WTC11 (cell line): Measurements from ENCODE around the gene DPEP2. TPM values are rescaled to one million over a fixed set of nuclear protein-coding genes. Genes with fewer than 3 reads are reported as not detected.

Source experiments
- ATAC-seq: fragments of 200-7000 bp; cut with Tn5 transposase; 2 replicates; pipeline ENCODE4 v1.10.0; 2021; ENCODE audit warnings: mild to moderate bottlenecking, moderate library complexity
- CTCF ChIA-PET: fragments of 300-600 bp; sonication (Branson Sonifier 250); formaldehyde crosslinking; loops from one replicate; lab custom pipeline; 2021; ENCODE audit warnings: antibody characterized with exemption; lab: Charles Lee
- POLR2A ChIA-PET: fragments of 350-600 bp; sonication (Branson Sonifier 250); formaldehyde crosslinking; loops from one replicate; lab custom pipeline; 2021; ENCODE audit warnings: antibody characterized with exemption; lab: Charles Lee
- DNase-seq: peaks from one replicate; pipeline ENCODE4 v3.0.0; 2021; ENCODE audit warnings: low spot score
- H3K27ac Mint-ChIP-seq: 2 replicates; pipeline ENCODE4 v1.8.0; 2021; ENCODE audit warnings: mixed read lengths
- H3K27me3 Mint-ChIP-seq: 2 replicates; pipeline ENCODE4 v1.8.0; 2021; ENCODE audit warnings: low read depth, mild to moderate bottlenecking, moderate library complexity, mixed read lengths
- H3K36me3 Mint-ChIP-seq: 2 replicates; pipeline ENCODE4 v1.8.0; 2021; ENCODE audit warnings: mixed read lengths
- H3K4me1 Mint-ChIP-seq: 2 replicates; pipeline ENCODE4 v1.8.0; 2022; ENCODE audit warnings: mixed read lengths
- H3K4me3 Mint-ChIP-seq: 2 replicates; pipeline ENCODE4 v1.8.0; 2021; ENCODE audit warnings: mild to moderate bottlenecking, moderate library complexity, mixed read lengths
- H3K9me3 Mint-ChIP-seq: 2 replicates; pipeline ENCODE4 v1.8.0; 2021; ENCODE audit warnings: mixed read lengths
- FOXP1 ChIP-seq: sonication (generic); formaldehyde crosslinking; IDR thresholded peaks from 2 replicates; pipeline ENCODE4 v1.8.0; 2022; ENCODE audit warnings: missing genetic modification reagents, mild to moderate bottlenecking, moderate library complexity, borderline replicate concordance
- JUN ChIP-seq: sonication (generic); formaldehyde crosslinking; IDR thresholded peaks from 2 replicates; pipeline ENCODE4 v1.8.0; 2023; ENCODE audit warnings: mild to moderate bottlenecking, missing genetic modification reagents
- SMAD3 ChIP-seq: sonication (generic); formaldehyde crosslinking; IDR thresholded peaks from 2 replicates; pipeline ENCODE4 v1.8.0; 2022; ENCODE audit warnings: missing genetic modification reagents, mild to moderate bottlenecking, borderline replicate concordance
- ZNF121 ChIP-seq: sonication (generic); formaldehyde crosslinking; IDR thresholded peaks from 2 replicates; pipeline ENCODE4 v1.8.0; 2023; ENCODE audit warnings: missing genetic modification reagents
- ZNF423 ChIP-seq: fragments of 250-450 bp; sonication (Bioruptor Pico); IDR thresholded peaks from 2 replicates; pipeline ENCODE4 v2.1.2; 2022; ENCODE audit warnings: mild to moderate bottlenecking, moderate library complexity
- total RNA-seq: library from RNA; stranded (reverse); gene quantifications from 3 replicates; pipeline ENCODE4 v1.2.3, GENCODE V29; 2021
- TF ChIP-seq, protein P1 (sequence below): fragments of 200-600 bp; IDR thresholded peaks from 2 replicates; pipeline ENCODE4 v1.8.0; 2022; ENCODE audit warnings: antibody characterized with exemption
- TF ChIP-seq, protein P2 (sequence below): sonication (generic); formaldehyde crosslinking; IDR thresholded peaks from 2 replicates; pipeline ENCODE4 v1.8.1; 2023; ENCODE audit warnings: mild to moderate bottlenecking, missing genetic modification reagents, borderline replicate concordance
- TF ChIP-seq, protein P3 (sequence below): fragments of 250-450 bp; sonication (Bioruptor Pico); IDR thresholded peaks from 2 replicates; pipeline ENCODE4 v1.9.0; 2021; ENCODE audit warnings: moderate library complexity, mild to moderate bottlenecking, inconsistent platforms, borderline replicate concordance

Gene DPEP2
- total RNA-seq, 1 experiment from 2014 or later: 0.13 TPM

DNA sequence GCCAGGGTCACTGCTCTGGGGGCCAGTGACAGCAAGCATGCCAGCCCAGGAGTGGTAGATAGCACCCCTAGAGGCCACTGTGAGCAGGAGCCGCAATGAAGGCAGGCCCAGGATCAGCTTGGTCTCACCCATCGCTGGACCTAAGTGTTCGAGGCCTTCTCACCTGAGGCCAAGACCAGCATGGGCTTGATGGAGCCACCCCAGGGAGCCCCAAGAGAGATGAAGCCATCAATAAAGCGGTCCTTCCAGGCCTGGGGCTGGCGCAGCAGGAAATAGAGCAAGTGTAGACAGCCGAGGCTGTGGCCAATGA lies 57.1 kb downstream of the DPEP2 start:
- ATAC-seq (peak; percentile 83), DNase-seq (peak; percentile 78)
- H3K27me3 Mint-ChIP-seq: no peaks in the 10 kb centered on the region
- TF ChIP-seq, protein P1, sequence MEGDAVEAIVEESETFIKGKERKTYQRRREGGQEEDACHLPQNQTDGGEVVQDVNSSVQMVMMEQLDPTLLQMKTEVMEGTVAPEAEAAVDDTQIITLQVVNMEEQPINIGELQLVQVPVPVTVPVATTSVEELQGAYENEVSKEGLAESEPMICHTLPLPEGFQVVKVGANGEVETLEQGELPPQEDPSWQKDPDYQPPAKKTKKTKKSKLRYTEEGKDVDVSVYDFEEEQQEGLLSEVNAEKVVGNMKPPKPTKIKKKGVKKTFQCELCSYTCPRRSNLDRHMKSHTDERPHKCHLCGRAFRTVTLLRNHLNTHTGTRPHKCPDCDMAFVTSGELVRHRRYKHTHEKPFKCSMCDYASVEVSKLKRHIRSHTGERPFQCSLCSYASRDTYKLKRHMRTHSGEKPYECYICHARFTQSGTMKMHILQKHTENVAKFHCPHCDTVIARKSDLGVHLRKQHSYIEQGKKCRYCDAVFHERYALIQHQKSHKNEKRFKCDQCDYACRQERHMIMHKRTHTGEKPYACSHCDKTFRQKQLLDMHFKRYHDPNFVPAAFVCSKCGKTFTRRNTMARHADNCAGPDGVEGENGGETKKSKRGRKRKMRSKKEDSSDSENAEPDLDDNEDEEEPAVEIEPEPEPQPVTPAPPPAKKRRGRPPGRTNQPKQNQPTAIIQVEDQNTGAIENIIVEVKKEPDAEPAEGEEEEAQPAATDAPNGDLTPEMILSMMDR: peak; percentile 63
- TF ChIP-seq ZNF423 (CRISPR knock-in tag) (0 out of 2 replicates have a peak, but pooled peaks have one; percentile 50), JUN (CRISPR knock-in tag) (no peak)
- TF ChIP-seq, protein P2, sequence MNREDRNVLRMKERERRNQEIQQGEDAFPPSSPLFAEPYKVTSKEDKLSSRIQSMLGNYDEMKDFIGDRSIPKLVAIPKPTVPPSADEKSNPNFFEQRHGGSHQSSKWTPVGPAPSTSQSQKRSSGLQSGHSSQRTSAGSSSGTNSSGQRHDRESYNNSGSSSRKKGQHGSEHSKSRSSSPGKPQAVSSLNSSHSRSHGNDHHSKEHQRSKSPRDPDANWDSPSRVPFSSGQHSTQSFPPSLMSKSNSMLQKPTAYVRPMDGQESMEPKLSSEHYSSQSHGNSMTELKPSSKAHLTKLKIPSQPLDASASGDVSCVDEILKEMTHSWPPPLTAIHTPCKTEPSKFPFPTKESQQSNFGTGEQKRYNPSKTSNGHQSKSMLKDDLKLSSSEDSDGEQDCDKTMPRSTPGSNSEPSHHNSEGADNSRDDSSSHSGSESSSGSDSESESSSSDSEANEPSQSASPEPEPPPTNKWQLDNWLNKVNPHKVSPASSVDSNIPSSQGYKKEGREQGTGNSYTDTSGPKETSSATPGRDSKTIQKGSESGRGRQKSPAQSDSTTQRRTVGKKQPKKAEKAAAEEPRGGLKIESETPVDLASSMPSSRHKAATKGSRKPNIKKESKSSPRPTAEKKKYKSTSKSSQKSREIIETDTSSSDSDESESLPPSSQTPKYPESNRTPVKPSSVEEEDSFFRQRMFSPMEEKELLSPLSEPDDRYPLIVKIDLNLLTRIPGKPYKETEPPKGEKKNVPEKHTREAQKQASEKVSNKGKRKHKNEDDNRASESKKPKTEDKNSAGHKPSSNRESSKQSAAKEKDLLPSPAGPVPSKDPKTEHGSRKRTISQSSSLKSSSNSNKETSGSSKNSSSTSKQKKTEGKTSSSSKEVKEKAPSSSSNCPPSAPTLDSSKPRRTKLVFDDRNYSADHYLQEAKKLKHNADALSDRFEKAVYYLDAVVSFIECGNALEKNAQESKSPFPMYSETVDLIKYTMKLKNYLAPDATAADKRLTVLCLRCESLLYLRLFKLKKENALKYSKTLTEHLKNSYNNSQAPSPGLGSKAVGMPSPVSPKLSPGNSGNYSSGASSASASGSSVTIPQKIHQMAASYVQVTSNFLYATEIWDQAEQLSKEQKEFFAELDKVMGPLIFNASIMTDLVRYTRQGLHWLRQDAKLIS (CRISPR knock-in tag): 0 out of 2 replicates have a peak, but pooled peaks have one; percentile 29
- ChIA-PET POLR2A (interaction anchor here (0.8 to 1.2 kb wide), 2 partner anchors 49 to 58 kb away, joined by 3 to 4 read pairs; partner anchors contain the start of gene PSKH1), CTCF (interaction anchor here (0.6 to 5.4 kb wide), 34 partner anchors 7 to 421 kb away, joined by 3 to 61 read pairs (median 6); partner anchors contain the start of genes DDX28, DUS2, NFATC3 and NRN1L)
- H3K4me1 Mint-ChIP-seq: peaks cover 7% of the 10 kb centered on the region
- no peak overlapping the region for H3K4me3 Mint-ChIP-seq
- no peaks in the 10 kb centered on the region for H3K9me3 Mint-ChIP-seq
- H3K27ac Mint-ChIP-seq: no peak overlapping the region
- H3K36me3 Mint-ChIP-seq: peaks cover 14% of the 10 kb centered on the region

DNA sequence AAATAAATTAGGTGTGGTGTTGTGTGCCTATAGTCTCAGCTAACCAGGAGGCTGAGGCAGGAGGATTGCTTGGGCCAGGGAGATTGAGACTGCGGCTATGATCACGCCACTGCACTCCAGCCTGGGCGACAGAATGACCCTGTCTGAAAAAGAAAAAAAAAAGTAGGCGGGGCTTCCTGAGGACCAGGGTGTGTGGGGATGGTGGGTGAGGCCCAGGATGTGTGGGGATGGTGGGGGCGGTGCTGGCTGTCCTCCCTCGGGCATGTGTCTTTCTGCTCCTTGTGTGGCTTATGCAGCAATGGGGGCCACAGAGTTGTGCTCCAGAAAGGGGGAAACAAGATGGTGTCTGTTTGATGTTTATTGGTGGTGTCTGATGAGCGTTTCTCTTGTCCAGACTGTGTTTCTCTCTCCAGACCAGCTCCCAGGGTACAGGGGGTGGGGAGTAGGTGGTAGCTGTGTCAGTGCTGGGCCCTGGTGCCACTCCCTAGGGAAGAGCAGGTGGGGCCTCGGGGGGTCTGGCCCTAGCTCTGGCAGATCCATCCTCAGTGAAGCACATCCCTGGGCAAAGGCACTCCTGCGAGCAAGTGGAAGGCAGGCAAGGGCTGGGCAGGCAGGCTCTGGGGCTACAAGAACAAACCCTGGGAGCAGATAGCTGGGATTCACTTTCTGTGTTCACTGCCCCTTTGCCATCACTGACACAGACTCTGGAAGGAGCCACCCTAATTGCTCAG lies 57.6 kb downstream of the DPEP2 start:
- TF ChIP-seq FOXP1 (CRISPR knock-in tag) (0 out of 2 replicates have a peak, but pooled peaks have one; percentile 22), SMAD3 (CRISPR knock-in tag) (no peak)
- POLR2A ChIA-PET: interaction anchor here (0.8 to 1.2 kb wide), 2 partner anchors 49 to 58 kb away, joined by 3 to 4 read pairs; partner anchors contain the start of gene PSKH1
- H3K27me3 Mint-ChIP-seq: no peaks in the 10 kb centered on the region
- H3K27ac Mint-ChIP-seq: 0 out of 2 replicates have a peak overlapping the region, but pooled peaks have one; percentile 45
- CTCF ChIA-PET: interaction anchor here (0.6 to 5.4 kb wide), 35 partner anchors 7 to 421 kb away, joined by 3 to 61 read pairs (median 5); partner anchors contain the start of genes DDX28, DUS2, NFATC3 and NRN1L
- DNase-seq (no peak), ATAC-seq (peak; percentile 7; the same call in 1 of the 2 replicates)
- H3K36me3 Mint-ChIP-seq: peaks cover 14% of the 10 kb centered on the region
- no peaks in the 10 kb centered on the region for H3K9me3 Mint-ChIP-seq
- peaks cover 11% of the 10 kb centered on the region for H3K4me1 Mint-ChIP-seq
- no peak overlapping the region for H3K4me3 Mint-ChIP-seq

DNA sequence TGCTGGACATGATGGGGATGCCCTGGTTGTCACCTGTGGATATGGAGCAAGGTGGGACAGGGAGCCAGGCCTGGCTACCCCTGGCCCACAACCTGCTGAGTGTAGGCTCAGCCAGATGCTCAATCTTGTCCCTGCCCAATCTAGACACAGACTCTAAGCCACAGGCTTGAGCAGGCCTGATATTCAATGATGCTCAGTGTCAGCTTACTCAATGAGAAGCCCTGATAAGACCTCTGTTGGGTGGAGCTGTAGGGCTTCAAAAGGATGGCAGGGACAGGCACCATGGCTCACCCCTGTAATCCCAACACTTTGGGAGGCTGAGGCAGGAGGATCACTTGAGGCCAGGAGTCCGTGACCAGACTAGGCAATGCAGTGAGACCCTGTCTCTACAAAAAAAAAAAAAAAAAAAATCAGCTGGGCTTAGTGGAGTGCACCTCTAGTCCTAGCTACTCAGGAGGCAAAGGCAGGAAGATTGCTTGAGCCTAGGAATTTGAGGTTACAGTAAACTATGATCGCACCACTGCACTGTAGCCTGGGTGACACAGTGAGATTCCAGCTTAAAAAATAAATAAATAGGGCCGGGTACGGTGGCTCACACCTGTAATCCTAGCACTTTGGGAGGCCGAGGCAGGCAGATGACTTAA lies 58.7 kb downstream of the DPEP2 start:
- H3K27me3 Mint-ChIP-seq: no peaks in the 10 kb centered on the region
- ChIA-PET POLR2A (no interaction called here), CTCF (interaction anchor here (1.1 to 5.4 kb wide), 4 partner anchors 41 to 124 kb away, joined by 3 to 61 read pairs (median 8); partner anchors contain the start of genes NRN1L and PSKH1)
- TF ChIP-seq ZNF121 (CRISPR knock-in tag): peak; percentile 51; the same call in 1 of the 2 replicates
- TF ChIP-seq, protein P3, sequence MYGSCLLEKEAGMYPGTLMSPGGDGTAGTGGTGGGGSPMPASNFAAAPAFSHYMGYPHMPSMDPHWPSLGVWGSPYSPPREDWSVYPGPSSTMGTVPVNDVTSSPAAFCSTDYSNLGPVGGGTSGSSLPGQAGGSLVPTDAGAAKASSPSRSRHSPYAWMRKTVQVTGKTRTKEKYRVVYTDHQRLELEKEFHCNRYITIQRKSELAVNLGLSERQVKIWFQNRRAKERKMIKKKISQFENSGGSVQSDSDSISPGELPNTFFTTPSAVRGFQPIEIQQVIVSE (CRISPR knock-in tag): no peak
- no peaks in the 10 kb centered on the region for H3K9me3 Mint-ChIP-seq
- no peak overlapping the region for H3K27ac Mint-ChIP-seq
- ATAC-seq: no peak
- peaks cover 9% of the 10 kb centered on the region; the same call in 1 of the 2 replicates for H3K36me3 Mint-ChIP-seq
- no peak for DNase-seq
- no peak overlapping the region for H3K4me3 Mint-ChIP-seq
- H3K4me1 Mint-ChIP-seq: peaks cover 11% of the 10 kb centered on the region
